GM11168 (cell line): Measurements from ENCODE around the gene APOL4.
"Not testable (repeated sequence)": the region's sequence is repeated elsewhere in the genome, so short reads cannot be mapped to it uniquely, and the experiment has no call there.

Experiments used
- in situ Hi-C: fragments of 300-500 bp; cut with MboI; formaldehyde crosslinking; loops from one replicate; pipeline ENCODE4 v1.12.0; 2022; ENCODE audit warnings: low sequenced_read_pairs; ENCODE audit not compliant: unreplicated experiment

APOL4 gene, protein sequence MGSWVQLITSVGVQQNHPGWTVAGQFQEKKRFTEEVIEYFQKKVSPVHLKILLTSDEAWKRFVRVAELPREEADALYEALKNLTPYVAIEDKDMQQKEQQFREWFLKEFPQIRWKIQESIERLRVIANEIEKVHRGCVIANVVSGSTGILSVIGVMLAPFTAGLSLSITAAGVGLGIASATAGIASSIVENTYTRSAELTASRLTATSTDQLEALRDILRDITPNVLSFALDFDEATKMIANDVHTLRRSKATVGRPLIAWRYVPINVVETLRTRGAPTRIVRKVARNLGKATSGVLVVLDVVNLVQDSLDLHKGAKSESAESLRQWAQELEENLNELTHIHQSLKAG

DNA sequence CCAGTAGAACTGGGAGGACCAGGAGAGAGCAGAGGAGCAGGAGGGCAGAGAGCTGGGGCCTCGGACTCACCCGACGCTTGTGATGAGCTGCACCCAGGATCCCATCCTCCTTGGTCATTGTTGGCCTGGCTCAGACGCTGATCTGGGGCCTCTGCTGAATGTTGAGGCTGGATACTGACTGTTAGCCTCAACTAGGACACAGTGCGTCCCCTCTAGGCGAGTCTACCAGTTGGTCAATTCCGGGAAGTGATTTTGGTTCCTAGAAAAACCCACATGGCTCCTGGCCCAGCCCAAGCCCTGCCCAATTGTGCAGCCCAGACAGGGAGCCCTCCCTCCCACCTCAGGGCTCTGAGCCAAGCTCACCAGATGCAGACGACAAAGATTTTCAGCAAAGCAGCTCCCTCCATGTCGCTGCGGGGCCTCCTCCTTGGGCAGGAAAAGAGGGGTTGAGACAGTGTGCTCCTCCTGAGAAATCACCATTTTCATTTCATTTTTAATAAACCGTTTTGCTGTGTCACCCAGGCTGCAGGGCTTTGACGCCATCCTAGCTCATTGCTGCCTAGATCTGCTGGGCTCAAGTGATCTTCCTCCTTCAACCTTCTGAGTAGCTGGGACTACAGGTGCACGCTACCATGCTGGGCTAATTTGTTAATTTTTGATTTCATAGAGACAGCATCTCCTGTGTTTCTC is at the start of gene APOL4:
Gene APOL4 (minus strand): TSS at position 180 of the 690 bp plus-strand sequence. CDS start 75 bp downstream, at position 105.
- in situ Hi-C loops = no loop called here

DNA sequence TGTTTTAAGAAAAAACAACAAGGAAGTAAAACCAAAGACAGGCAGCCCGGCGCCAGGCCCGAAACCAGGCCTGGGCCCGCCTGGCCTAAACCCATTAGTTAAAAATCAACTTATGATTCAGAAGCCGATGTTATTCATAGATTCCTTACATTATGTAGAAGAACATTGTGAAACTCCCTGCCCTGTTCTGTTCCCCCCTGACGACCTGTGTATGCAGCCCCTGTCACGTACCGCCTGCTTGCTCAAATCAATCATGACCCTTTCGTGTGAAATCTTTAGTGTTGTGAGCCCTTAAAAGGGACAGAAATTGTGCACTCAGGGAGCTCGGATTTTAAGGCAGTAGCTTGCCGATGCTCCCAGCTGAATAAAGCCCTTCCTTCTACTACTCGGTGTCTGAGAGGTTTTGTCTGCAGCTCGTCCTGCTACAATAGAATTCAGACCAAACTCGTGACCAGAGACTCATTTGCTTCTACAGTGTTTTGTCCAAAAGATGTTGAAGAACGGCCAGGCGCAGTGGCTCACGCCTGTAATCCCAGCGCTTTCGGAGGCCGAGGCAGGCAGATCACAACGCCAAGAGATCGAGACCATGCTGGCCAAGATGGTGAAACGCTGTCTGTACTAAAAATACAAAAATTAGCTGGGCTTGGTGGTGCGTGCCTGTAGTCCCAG is 48.8 kb upstream of the APOL4 start:
- in situ Hi-C loops = not testable (repeated sequence)

DNA sequence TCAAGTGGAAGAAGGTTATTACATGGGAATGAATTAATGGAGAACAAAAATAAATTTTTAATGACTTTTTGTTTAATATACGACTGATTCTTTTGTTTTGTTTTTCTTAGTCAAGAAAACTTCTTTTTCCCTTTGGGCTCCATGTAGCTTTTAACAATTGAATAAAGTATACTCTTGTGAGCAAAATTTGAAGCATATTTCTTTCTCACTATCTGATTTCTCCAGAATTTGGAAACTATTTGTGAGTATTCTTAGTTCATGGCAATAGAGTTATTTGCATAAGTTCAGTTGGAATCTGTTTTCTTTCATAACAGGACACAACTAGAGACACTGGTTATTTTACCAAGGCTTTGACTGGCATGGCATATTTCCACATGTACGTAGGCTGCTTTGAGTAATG is 47.6 kb upstream of the APOL4 start:
- in situ Hi-C loops = no loop called here

- in situ Hi-C loops = no loop called here
These were observed 46.3 kb upstream of the APOL4 start for GRCh38 chr22:36247955-36248354.

- in situ Hi-C loops = no loop called here
These were observed 45.1 kb upstream of the APOL4 start for GRCh38 chr22:36246718-36247117.

GRCh38 chr22:36245805-36246356 is 44.3 kb upstream of the APOL4 start:
- in situ Hi-C loops = no loop called here

DNA sequence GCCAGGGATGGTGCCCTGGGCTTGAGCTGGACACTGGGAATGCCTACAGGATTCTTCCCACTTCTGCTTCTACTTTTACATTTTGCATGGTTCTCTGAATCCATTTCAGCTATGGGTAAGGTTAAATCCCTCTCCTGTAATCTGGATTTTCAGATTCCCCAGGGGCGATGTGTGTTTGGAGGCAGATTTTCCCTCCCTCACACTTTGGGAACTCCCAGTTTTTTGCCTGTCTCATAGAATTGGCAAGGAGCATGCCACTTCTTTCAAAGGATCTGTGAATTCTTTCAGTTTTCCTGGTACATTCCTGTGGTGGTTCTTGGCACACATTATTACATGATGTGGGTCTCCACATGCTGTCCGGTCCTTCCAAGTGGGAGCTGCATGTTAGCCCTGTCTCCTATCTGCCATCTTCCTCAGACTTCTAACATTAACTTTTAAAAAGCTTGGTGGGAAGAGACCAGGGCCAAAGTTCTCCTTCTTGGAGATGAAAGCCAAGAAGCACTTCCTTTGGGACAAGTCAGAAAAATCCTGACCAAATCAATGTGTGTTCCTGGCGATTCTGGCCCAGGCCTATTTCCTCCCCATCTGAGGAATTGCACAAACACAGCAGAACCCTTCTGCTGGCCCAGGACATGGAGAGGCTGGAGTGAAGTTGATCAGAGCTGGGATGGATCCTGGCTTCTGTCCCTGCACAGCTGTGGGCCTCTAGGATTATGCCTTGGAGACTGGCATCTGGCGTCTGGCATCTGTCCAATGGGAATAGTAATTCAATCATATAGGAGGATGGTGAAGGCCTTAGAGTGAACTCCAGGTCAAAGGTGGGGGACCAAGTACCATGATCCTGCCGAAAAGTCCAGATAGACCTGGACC is 43.1 kb upstream of the APOL4 start:
- in situ Hi-C loops = no loop called here

DNA sequence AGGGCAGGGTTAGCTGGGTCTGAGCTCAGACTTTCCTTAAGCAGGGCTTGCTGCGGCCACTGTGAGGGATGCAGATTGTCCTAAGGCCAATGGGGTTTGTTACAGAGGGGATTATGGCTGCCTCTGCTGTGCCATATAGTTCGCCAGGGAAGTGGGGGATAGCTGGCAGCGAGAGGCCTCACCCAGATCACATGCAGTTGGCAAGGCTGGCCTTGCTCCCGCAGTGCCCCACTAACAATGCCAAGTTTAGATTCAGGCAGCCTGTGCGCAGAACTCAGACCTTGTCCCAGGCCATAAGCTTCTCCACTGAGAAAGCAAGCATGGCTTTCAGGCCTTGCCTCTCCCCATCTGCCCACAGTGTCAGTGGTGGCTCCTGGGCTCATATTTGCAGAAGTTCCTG is 42.4 kb upstream of the APOL4 start:
- in situ Hi-C loops = no loop called here

- in situ Hi-C loops = no loop called here
These were observed 38.0 kb upstream of the APOL4 start, which contains the start of gene APOL2 for GRCh38 chr22:36239401-36240171. Gene APOL2, minus strand, starts transcription at chr22:36239527. Its CDS starts 6,365 bp downstream, at chr22:36233162.

DNA sequence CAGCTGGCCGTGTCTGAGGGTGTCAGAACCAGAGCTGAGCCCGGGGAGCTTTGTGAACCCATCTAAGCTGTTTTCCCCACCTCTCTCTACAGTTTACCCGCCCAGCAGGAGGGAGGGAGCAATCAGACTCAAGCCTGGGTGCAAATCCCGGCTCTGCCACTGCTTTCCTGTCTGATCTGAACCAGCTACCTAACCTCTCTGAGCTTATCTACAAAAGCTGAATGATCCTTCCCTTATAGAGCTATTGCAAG is 37.5 kb upstream of the APOL4 start:
- in situ Hi-C loops = no loop called here

DNA sequence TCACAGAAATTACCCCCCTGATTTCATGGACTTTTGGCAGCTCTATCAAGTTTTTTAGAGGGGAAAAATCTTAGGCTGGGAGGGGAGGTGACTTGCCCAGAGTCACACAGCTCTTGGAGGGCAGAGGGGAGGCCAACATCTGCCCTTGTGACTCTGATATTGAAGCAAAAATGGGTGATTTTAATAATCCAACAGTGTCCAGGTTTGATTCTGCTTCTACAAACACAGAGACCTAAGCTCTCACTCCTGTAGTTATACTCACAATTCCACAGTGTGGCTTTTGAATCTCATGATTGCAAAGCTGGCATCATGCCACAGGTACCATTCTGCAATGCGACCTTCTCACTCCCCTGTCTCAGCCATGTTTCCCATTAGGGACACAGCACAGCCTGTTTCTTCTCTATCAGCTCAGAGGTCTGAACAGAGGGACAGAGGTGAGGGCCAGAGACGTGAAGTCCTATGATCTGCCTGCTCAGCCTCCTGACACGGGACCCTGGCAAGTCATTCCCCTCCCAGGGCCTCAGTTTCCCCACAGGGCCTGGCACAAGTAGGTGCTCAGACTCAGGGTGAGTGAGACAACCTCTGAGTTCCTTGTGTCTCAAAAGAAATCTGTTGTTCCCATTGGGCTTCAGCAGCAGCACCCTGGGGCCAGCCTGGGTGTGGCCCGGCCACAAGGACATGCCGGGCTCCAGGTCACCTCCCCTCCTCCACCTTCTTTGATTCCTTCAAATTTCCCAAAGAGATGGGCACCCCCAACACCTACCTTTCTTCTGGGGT is 37.0 kb upstream of the APOL4 start:
- in situ Hi-C loops = no loop called here

- in situ Hi-C loops = no loop called here
These were observed 36.1 kb upstream of the APOL4 start for GRCh38 chr22:36237462-36238372.

- in situ Hi-C loops = no loop called here
These were observed 35.0 kb upstream of the APOL4 start for GRCh38 chr22:36236388-36237319.

- in situ Hi-C loops = no loop called here
These were observed 34.0 kb upstream of the APOL4 start for GRCh38 chr22:36235585-36235984.

GRCh38 chr22:36234919-36235318 is 33.3 kb upstream of the APOL4 start:
- in situ Hi-C loops = no loop called here

GRCh38 chr22:36234213-36234612 is 32.6 kb upstream of the APOL4 start:
- in situ Hi-C loops = no loop called here

GRCh38 chr22:36233796-36234195 is 32.2 kb upstream of the APOL4 start:
- in situ Hi-C loops = no loop called here
